Choroid plexus epithelial cell (primary cell): ENCODE results near the gene ERP27.
A peak's percentile ranks its signal among the peaks of the same experiment; 100 is the strongest.

Source experiments
- DNase-seq: peaks from one replicate; pipeline ENCODE4 v3.0.0-alpha.2; 2010; ENCODE audit warnings: low read depth
- H3K4me3 ChIP-seq: 2 replicates; pipeline ENCODE4 v1.5.1; 2011; ENCODE audit warnings: low read depth, mild to moderate bottlenecking, control low read depth, low read length, moderate library complexity
- CTCF ChIP-seq: conservative IDR thresholded peaks from 2 replicates; pipeline ENCODE4 v1.5.1; 2011; ENCODE audit warnings: low read depth, mild to moderate bottlenecking, control low read depth, inconsistent platforms, low read length, moderate library complexity

The ERP27 gene

GRCh38 chr12:14900521-14901227 lies 37.7 kb downstream of the ERP27 start:
- DNase-seq = no peak
- TF ChIP-seq CTCF = no peak
- no peak overlapping the region for H3K4me3 ChIP-seq

- TF ChIP-seq CTCF = no peak
- DNase-seq = peak; percentile 85
- H3K4me3 ChIP-seq = no peak overlapping the region
Observed at GRCh38 chr12:14896521-14897169, 41.7 kb downstream of the ERP27 start.

GRCh38 chr12:14893506-14894250 lies 44.7 kb downstream of the ERP27 start:
- H3K4me3 ChIP-seq = no peak overlapping the region
- no peak for TF ChIP-seq CTCF
- peak; percentile 55 for DNase-seq

- peak; percentile 34 for TF ChIP-seq CTCF
- H3K4me3 ChIP-seq = no peak overlapping the region
- peak; percentile 54 for DNase-seq
Observed at GRCh38 chr12:14892726-14893505, 45.4 kb downstream of the ERP27 start.

- H3K4me3 ChIP-seq = no peak overlapping the region
- no peak for DNase-seq
- TF ChIP-seq CTCF = no peak
Observed at GRCh38 chr12:14890701-14891100, 47.6 kb downstream of the ERP27 start.

GRCh38 chr12:14886271-14886670 lies 52.1 kb downstream of the ERP27 start:
- TF ChIP-seq CTCF = no peak
- H3K4me3 ChIP-seq = no peak overlapping the region
- DNase-seq = no peak
